ENCODE measurements around the gene GK2. TPM values are rescaled to one million over a fixed set of nuclear protein-coding genes. Genes with fewer than 3 reads are reported as not detected.

GK2 gene
- total RNA-seq, result not detected in 2 replicates

DNA sequence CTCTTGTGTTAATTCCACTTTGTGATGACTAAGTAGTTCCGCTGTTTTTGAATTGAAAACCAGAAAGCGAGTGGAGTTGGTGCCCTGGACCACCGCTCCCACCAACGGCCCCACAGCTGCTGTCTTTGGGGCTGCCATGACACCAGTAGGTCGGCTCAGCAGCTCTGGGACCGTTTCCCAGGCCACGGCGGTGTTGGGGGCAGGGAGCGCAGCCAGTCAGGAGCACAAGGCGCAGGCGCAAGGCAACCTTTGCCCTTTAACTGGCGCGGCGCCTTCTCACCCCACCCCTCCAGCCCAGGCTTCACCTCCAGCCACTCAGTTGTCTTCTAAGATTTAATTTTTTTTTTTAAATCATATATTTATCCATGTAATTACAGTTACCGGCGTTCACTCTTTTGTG lies at the start of gene GK2:
TSS of gene GK2 (minus strand) at position 166 of the 400 bp plus-strand sequence. CDS start at position 138, 28 bp downstream.

Other genes with a start within 250 kb of the GK2 start
- not detected in 2 replicates for gene NAA11, start 82.2 kb downstream of the GK2 start, total RNA-seq

Measured in vein endothelial cell (primary cell).